ENCODE results near the gene FARS2. TPM values are rescaled to one million over a fixed set of nuclear protein-coding genes. Genes with fewer than 3 reads are reported as not detected.
"Not testable (repeated sequence)": the region's sequence is repeated elsewhere in the genome, so short reads cannot be mapped to it uniquely, and the experiment has no call there.

FARS2 gene
- total RNA-seq, 6 donors from 2014 or later = 16.4 to 34.6 (median 19.9) TPM

DNA sequence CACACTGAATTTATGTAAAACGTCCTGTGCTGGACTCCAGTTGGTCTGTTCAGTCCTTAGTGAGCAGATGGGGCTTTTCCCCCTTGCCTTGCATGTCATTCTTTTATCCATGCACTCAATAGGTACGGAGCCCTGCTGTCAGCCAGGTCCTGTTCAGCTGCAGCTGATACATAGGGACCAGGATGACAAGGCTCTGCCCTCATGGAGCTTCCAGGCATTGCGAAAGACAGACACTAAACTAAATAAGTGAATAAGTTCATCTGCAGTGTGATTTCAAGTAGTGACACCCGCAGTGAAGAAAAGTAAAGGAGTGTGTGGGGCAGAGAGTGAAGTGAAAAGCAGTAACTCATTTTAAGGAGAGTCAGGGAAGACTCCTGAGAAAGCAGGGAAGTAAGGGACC, 421.2 kb downstream of the FARS2 start:
- Histone ChIP-seq H3K27ac (no peak overlapping the region), H3K4me3 (no peak overlapping the region), H3K27me3 (no peaks in the 10 kb centered on the region), H3K4me1 (peaks cover 0 to 6% (median 0%) of the 10 kb centered on the region in 4 donors), H3K9me3 (no peaks in the 10 kb centered on the region), H3K36me3 (no peaks in the 10 kb centered on the region)
- DNase-seq = no peak
- no peak for TF ChIP-seq POLR2A (IDR thresholded peaks at IDR 0.05)
- TF ChIP-seq, protein P1, sequence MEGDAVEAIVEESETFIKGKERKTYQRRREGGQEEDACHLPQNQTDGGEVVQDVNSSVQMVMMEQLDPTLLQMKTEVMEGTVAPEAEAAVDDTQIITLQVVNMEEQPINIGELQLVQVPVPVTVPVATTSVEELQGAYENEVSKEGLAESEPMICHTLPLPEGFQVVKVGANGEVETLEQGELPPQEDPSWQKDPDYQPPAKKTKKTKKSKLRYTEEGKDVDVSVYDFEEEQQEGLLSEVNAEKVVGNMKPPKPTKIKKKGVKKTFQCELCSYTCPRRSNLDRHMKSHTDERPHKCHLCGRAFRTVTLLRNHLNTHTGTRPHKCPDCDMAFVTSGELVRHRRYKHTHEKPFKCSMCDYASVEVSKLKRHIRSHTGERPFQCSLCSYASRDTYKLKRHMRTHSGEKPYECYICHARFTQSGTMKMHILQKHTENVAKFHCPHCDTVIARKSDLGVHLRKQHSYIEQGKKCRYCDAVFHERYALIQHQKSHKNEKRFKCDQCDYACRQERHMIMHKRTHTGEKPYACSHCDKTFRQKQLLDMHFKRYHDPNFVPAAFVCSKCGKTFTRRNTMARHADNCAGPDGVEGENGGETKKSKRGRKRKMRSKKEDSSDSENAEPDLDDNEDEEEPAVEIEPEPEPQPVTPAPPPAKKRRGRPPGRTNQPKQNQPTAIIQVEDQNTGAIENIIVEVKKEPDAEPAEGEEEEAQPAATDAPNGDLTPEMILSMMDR (IDR thresholded peaks at IDR 0.05) = no peak
- no peak for TF ChIP-seq EP300 (IDR thresholded peaks at IDR 0.05)
- no peak for TF ChIP-seq POLR2AphosphoS5 (IDR thresholded peaks at IDR 0.05)
- WGBS, 2 donors = 92 to 97% methylated on average over 4 of the region's 4 CpGs
- no peak for ATAC-seq (ENCODE audit: low FRiP score in 2 of 2)

DNA sequence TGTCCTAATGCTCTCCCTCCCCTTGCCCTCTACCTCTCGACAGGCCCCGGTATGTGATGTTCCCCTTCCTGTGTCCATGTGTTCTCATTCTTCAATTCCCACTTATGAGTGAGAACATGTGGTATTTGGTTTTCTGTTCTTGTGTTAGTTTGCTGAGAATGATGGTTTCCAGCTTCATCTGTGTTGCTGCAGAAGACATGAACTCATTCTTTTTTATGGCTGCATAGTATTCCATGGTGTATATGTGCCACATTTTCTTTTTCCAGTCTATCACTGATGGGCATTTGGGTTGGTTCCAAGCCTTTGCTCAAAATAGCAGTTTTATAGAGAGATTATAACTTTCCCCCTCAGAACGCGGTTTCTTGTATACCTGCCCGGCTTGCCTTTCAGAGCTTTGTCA, 422.4 kb downstream of the FARS2 start:
- not testable (repeated sequence) for H3K27me3 ChIP-seq; H3K4me1 ChIP-seq; H3K4me3 ChIP-seq; ATAC-seq (ENCODE audit: low FRiP score in 2 of 2); DNase-seq; H3K9me3 ChIP-seq; H3K36me3 ChIP-seq; H3K27ac ChIP-seq
- 70 to 76% methylated on average over 5 of the region's 5 CpGs for WGBS, 2 donors

DNA sequence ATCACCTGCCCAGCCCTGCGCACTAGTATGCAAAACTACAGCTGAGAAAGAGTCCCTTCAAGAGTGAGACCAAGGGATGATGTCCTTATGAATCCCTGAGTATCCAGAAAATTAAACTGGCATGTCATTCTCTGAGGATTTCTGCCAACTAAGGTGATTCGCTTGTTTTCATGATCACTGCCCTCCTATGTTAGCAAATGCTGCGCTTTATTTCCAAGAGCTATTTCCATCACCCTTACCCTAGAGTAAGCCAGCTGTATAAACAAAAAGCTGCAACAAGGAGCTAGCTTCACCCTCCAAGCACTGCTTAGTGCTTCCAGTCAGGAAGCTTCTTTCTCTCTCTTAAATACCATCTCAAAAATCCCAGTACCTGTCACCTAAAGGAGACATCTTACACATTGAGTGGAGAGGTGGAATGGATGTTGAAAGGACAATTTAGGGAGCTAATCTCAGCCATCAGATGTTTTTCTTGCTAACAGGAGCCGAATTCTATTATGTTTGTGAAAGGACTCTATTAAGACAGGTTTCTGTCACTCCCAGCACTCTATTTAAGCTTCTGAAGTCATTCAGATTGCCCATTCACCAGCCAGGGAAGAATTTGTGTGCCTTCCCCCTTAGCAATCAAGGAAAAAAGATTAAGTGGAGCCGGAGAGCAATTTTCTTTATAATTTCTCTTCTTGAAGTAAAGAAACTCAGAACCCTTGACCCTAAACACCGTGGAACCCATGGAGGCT, 423.2 kb downstream of the FARS2 start:
- TF ChIP-seq, protein P1 (IDR thresholded peaks at IDR 0.05) = no peak
- TF ChIP-seq POLR2AphosphoS5 (IDR thresholded peaks at IDR 0.05) (no peak), EP300 (IDR thresholded peaks at IDR 0.05) (no peak), POLR2A (IDR thresholded peaks at IDR 0.05) (no peak)
- DNase-seq (no peak), ATAC-seq (ENCODE audit: low FRiP score in 2 of 2) (no peak)
- H3K4me3 ChIP-seq = no peak overlapping the region
- peaks cover 0 to 2% (median 0%) of the 10 kb centered on the region in 4 donors for H3K4me1 ChIP-seq
- no peaks in the 10 kb centered on the region for H3K27me3 ChIP-seq
- H3K9me3 ChIP-seq = no peaks in the 10 kb centered on the region
- no peaks in the 10 kb centered on the region for H3K36me3 ChIP-seq
- no peak overlapping the region for H3K27ac ChIP-seq
- WGBS, 2 donors = 82 to 86% methylated on average over 6 of the region's 6 CpGs

DNA sequence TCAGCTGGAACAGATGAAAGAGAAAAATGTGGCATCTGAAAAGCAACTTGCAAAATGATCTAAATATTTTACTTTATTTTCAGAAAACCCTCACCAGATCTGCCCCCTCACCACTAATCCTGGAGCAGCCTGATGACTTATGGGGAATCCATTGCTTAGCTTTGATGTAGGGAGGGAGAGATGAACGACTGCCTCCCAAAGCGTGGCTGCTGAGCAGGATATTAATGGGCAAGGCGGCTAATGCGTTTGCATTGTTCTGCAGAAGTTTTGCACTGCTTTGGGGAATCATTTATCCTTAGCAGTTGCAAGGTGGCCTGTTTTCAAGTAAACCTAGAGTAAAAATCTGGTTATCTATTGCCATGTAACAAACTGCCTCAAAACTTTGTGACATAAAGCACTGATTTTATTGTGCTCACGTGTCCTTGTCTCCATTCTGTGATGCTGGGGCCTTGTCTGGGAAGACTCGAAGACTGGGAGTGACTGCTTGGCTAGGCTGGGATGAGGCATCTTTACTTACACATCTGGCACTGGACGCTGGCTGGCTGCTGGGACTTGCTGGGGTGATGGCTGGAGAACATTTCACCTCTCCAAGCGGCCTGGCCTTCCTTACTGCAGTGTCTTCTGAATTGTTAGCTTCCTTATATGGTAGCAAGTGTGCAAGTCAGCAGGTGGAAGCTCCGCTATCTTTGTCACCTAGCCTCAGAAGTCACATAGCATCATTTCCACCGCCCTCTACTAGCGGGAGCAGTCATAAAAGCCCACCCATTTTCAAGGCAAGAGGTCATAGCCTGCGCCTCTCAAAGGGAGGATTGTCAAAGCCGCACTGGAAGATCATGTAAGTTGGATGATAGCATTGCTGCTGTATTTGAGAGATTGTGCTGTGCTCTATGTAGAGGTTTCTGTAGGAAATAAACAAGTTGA, 432.2 kb downstream of the FARS2 start:
- H3K4me1 ChIP-seq = peaks cover 0 to 4% (median 0%) of the 10 kb centered on the region in 4 donors
- ATAC-seq (ENCODE audit: low FRiP score in 2 of 2) (no peak), DNase-seq (no peak)
- H3K9me3 ChIP-seq = peaks cover 0 to 4% (median 0%) of the 10 kb centered on the region in 4 donors
- H3K36me3 ChIP-seq = no peaks in the 10 kb centered on the region
- WGBS, 2 donors = 96% methylated on average over 13 of the region's 13 CpGs
- no peak for TF ChIP-seq POLR2A (IDR thresholded peaks at IDR 0.05)
- no peak for TF ChIP-seq POLR2AphosphoS5 (IDR thresholded peaks at IDR 0.05)
- TF ChIP-seq EP300 (IDR thresholded peaks at IDR 0.05) = no peak
- TF ChIP-seq, protein P1 (IDR thresholded peaks at IDR 0.05) = no peak
- H3K27ac ChIP-seq = no peak overlapping the region
- no peak overlapping the region for H3K4me3 ChIP-seq
- no peaks in the 10 kb centered on the region for H3K27me3 ChIP-seq
